Measurements from ENCODE around the gene RAB3GAP1.
"Not testable (repeated sequence)": the region's sequence is repeated elsewhere in the genome, so short reads cannot be mapped to it uniquely, and the experiment has no call there.

Gene RAB3GAP1

DNA sequence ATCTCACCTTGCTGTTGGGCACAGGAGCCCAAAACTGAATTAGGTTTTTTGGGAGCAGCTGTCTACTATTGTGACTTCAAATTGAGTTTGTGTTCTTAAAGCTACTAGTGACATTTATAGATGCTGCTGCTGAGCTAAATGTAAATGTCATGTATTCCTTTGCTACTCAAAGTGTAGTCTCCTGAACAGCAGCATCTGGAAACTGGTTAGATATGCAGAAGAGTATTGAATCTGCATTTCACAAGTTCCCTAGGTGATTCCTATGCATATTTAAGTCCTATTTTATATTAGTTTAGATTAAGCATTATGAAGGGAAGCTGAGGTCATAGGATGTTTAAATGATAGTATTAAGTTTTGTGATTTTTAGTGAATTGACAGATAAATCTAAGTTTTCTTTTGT lies 67.5 kb downstream of the RAB3GAP1 start:
- DNase-seq = no peak

DNA sequence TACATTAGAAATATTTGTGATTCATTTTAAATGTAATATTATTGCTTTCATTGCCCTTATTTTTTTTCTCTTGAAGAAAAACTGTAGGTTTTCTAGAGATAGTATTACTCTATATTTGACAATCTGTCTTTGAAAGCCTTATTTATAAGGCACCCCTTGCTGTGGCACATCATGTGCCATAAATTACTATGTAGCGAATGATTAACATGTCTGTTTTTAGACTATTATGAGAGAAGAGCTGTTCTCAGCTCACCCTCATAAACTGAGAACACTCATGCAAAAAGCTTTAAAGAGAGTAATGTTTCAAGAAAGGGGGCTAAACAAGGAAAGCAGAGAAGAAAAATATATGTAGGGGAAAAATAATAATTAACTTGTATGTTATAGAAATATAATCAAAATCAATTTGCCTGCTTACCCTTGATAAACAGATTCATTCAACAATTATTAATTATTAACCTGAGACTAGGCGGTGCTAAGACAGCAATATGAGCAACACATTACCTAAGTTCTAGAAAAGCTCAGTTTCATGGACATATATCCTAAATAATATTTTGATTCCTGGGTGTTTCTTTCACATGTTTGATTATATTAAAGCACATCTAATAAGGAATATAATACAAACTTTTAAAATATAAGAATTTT lies 69.0 kb downstream of the RAB3GAP1 start:
- DNase-seq = no peak

DNA sequence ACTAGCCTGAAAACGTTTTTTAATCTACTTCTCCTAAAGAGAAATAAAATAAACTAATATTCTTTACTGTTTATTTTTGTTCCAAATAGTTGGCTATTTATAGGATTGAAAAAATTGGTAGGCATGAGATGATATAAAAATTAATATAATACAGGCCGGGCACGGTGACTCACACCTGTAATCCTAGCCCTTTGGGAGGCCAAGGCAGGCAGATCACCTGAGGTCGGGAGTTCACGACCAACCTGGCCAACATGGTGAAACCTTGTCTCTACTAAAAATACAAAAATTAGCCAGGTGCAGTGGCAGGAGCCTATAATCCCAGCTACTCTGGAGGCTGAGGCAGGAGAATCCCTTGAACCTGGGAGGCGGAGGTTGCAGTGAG lies 69.6 kb downstream of the RAB3GAP1 start:
- DNase-seq = not testable (repeated sequence)

DNA sequence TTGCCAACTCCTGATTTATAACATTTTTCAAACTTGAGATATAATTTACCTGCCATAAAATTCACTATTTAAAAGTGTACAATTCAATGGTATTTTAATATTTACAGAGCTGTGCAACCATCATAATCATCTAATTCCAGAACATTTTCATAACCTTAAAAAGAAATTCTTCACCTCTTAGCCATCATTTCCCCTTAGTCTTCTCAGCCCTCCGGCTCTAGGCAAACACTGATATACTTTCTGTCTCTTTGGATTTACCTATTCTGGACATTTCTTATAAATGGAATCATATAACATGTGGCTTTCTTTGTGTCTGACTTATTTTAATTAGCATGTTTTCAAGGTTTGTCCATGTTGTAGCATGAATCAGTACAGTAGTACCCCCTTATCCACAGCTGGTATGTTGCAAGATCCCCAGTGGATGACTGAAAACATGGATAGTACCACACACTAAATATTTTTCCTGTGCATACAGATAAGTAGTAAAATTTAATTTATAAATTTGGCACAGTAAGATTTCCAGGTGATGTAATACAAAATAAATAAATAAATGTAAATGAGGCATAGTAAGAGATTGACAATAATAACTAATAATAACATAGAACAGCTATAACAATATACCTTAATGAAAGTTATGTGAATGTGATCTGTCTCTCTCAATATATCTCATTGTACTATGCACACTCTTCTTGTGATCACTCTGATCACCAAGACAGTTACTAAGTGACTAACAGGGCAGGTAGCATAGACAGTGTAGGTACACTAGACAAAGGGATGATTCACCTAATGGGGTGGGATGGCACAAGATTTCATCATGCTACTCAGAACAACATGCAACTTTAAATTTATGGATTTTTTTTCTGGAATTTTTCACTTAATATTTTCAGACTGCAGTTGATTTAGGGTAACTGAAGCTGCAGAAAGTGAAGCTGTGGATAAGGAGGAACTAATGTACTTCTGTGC lies 73.1 kb downstream of the RAB3GAP1 start:
- no peak for DNase-seq

DNA sequence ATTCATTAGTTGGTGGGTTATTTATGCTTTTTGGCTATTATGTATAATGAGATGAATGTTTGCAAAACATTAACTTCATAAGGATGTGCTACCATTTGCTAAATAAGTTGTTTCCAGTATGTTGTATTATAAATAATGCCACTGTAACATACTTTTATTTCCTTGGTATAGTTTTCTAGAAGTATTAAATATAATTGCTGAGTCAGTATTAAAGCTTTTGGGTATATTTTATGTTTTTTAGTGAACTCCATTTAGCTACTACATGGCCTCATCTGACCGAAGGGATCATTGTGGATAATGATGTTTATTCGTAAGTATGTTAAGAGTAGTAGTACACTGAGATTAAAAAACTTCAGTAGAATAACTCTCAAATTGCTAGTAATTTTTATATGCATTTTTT lies 73.8 kb downstream of the RAB3GAP1 start:
- no peak for DNase-seq

DNA sequence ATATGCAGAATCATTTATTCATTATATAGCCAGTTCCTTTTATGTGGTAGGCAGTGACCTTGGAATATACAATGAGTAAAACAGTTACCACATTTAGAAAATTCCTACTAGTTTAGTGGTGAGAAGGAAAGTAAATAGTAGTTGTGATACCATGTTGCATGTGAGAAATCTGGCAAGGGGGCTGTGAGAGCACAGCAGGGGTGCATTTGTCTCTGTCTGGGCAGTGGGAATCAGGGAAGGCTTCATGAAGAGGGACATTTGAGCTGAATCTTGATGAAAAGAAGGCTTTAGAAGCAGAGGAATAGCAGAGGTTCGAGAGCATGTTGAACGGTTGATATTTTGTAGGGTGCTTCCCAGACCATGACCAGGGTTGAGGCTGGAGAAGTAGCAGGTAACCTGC lies 78.7 kb downstream of the RAB3GAP1 start:
- no peak for DNase-seq

DNA sequence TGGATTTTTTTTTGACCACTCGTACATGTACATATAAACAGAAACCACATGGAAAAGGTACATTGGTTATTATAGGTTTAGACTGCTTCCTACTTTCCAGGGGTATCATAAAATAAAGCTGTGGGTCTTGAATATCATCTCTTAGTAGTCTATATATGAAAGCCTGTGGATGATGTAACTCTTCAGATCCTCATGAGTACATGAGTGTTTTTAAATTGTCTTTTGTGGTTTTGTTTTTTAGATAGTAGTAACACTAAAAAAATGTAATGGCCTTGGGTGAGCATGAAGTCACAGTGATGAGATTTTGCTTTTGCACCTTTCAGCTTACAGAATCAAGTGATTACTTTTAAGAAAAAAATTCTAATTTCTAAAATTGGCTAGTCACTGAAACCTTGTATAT lies 80.2 kb downstream of the RAB3GAP1 start:
- DNase-seq = peak; percentile 0

DNA sequence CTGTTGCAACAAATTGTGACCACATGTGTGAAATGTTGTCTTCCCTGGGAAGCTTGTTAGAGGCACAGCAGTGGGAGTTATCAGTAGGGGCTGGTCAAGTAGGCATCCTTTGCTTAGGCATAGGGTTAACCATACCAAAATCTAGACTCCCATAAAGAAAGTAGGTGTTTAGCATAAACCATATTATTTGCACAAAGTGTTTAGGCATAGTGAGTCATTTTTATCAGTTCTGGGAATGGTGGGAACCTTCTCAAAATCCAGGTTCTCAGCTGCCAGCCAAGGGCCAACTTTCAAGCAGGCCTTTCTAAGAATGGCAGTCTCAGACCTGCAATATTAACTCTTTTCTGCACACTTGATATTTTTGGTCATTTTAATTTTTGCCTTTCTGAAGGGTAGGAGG lies 88.5 kb downstream of the RAB3GAP1 start:
- no peak for DNase-seq

DNA sequence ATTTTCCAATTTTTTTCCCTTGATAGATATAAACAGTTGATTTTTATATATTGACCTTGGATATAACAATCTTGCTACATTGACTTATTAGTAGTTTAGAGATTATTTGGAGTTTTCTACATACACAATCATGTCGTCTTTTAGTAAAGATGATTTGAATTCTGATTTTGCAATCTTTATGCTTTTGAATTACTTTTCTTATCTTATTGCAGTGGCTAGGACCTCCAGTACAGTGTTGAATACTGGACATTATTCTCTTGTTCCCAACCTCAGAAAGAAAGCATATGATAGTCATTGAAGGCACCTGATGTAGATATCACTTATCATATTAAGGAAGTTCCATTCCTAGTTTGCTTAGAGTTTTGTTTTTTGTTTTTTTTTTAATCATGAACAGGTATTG lies 90.2 kb downstream of the RAB3GAP1 start:
- no peak for DNase-seq

DNA sequence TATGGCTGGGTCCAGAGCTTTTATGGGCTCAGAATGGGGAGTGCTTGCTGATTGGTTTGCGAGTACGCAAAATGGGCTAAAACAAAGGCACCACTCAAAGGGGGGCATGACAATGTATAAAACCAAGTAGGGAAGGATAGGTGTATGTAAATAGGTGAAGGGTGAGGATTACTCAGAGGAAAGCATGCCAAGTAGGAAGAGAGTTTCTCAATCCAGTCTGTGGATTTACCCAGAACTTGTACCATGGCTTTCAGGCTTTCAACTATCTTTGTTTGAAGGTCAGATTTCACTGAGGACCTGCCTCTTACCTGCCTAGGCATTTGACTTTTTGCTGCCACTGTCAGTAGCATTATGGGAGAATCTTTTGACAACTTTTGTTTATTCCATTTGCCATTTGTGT lies 92.3 kb downstream of the RAB3GAP1 start:
- DNase-seq = no peak

DNA sequence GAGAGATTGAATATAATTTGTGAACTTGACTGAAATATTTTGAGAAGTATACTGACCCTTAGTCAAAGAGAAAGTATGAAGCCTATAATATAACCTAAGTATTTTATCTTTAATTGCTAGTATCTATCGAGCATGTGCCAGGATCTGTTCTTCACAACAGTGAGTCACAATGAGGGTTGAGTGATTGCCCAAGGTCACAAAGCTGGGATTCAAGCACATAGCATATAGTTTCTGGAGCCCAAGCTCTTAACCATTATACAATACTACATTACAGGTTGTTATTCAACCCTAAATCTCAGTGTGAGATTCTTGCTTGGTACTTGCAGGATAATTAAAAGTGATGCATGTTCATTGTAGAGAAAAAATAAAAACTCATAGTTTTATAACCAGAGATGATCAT lies 97.2 kb downstream of the RAB3GAP1 start:
- DNase-seq = no peak

DNA sequence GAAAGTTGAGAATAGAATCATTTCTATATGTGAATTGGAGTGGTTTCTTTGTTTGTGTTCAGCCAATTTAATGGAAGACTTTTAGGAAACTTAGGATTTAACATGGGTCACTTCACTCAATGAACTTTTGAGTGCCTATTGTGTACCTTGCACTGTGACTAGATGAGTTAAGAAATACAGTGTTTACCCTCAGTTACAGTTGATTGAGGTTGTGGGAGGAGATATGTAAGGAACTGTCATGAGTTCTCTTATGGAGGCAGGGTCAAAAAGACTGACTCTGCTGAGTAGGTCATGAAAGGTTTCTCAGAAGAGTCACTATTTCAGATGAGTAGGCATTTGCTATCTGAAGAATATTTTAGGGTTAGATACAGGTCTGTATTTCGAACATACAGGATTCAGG lies 98.6 kb downstream of the RAB3GAP1 start:
- no peak for DNase-seq

DNA sequence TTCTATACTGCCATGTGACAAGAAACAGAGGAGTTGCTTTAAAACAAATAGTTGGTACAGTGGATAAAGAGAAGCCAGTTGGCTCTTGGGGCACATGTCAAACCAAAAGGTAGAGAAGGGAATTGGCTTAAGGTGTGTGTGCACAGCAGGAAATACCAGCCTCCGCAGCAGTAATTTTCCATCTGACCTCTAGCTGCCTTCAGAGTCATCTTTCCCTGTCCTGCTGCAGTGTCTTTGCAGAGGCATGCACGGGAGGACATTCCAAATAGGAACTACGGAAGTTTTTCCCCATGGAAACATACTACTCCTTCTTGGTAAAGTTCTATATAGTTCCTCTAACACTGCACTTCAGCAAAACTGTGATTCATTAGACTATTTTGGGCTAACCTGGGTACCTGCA lies 99.5 kb downstream of the RAB3GAP1 start:
- no peak for DNase-seq

DNA sequence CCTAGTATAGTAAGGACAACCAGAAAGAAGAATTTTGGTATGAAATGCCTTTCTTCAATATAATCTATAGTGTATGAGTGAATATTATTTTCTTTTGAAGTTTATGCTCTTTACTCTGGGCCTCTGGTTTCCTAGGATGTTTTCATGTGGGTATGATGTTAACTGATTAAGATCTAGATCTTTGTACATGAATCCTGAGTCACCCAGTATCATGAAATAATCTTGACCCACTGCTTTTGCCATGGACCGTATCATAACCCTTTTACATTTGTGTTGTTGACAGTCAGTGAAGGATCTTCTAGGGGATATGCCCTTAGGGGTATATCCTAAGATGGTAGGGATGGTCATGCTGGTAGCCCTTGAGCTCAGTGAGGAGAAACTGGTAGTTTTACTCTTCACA lies 100.3 kb downstream of the RAB3GAP1 start:
- no peak for DNase-seq

DNA sequence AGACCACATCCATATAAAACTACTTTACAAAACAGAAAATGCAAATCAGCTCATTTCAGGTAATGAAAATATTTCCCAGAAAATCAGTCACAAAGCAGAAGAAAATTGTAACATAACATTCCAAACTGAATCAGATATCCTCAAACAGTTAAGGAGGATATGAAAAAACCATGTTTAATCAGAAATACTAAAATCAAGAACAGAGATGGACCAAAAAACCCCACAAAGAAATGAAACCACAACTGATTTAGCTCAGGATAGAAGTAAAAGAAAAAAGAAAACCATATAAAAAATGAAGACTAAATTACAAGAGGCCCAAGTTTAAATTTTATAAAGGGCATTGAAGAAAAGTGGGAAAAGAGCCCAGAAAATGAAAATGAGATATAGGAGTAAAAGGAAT lies 102.9 kb downstream of the RAB3GAP1 start:
- no peak for DNase-seq

DNA sequence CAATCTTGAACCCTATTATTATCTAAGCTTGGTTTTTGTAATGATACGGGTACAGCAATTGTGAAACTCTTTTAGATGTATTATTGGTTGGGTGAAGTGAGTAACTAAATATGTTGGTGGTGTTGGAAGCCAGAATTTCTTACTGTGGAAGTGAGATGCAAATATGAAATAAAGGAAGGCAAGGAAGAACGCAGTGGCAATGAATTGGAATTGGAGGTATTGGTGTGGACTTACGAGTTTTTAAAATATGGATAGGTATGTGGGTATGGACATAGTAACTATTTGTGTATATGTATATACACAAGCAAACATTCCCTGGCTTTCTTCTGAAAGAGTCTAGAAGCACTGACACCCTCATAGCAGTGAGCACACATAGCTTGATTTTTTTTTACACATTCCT lies 105.8 kb downstream of the RAB3GAP1 start:
- no peak for DNase-seq

DNA sequence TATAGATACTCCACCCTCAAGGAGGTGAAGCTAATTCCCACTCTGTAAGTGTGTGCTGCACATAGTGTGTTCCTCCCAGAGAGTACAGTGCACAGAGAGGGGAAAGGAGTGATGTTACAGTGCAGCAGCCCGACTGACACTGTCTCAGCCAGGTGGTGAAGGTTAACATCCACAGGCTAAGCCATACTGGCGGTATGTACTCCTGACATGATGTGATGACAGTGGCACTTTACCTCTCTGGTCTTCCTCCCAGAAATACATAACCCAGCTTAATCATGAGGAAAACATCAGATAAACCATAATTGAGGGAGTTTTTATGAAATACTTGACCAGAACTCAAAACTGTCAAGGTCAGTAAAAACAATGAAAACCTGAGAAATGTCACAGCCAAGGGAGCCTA lies 107.1 kb downstream of the RAB3GAP1 start:
- no peak for DNase-seq

DNA sequence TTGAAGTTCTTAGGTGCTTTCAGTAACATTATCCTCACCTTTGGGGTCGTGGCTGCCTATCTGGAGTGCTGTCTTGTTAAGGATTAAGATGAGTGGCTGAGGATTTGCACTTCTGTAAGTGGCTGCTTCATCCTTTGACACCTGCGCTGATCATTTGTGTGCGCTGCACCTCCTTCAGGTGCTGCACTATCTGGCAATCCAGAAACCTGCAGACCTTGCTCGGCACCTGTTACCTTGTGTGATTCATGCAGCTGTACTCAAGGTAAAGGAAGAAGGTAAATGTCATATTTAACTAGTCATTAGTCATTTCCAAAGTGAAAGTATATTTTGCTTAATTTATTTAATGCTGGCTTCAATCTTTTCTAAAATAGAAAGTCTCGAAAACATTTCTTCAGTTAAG lies 110.3 kb downstream of the RAB3GAP1 start:
- no peak for DNase-seq

DNA sequence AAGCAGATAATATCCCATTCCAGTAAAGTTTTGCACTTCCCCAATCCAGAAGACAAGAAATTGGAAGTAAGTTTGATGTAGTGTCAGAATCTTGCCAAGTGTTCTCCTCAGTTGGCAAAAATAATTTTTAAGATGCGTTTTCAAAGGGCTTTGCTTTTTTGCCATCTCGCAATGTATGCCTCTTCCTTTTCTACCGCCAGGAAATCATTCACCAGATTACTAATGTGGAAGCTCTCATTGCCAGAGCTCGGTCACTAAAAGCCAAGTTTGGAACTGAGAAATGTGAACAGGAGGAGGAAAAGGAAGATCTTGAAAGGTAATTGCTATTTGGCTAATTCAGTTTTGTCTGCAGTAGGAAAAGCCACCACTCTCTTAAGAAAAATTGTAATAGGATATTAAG lies 110.7 kb downstream of the RAB3GAP1 start:
- DNase-seq = no peak

DNA sequence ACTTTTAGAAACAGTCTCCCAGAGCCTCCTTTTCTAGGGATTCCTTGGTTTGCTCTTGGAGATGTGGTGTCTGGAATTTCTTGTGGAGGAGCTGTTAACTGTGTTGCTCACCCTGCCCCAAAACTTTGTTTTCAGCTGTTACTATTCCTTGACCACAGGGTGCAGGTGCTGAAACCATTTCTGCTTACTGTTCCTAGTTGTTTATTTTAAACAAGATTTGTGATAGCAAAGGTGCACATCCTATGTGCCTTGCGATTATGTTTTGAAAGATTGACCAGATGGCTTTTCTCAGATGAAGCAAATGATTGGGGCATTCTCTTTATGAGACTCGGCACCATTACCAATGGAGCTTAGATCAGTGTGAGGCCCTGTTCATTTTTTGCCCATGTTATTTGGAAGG lies 111.2 kb downstream of the RAB3GAP1 start:
- DNase-seq = no peak

DNA sequence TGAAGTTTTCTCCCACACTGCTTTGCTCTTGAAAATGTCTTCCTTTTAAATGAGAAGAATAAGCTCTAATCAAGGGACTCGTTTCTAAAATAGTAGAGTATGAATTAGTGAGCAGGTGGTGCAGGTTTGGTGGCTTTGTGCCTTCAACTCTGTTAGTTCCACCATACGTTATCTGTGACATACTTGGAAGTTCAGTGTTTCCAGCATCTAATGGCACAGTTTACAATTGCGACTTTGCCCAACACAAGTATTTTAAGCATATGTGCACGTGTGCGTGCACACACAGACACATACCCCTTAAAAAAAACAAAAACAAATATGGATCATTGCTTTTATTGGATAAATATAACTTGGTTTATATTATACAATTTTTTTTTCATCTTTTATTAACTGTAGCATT lies 111.8 kb downstream of the RAB3GAP1 start:
- no peak for DNase-seq

DNA sequence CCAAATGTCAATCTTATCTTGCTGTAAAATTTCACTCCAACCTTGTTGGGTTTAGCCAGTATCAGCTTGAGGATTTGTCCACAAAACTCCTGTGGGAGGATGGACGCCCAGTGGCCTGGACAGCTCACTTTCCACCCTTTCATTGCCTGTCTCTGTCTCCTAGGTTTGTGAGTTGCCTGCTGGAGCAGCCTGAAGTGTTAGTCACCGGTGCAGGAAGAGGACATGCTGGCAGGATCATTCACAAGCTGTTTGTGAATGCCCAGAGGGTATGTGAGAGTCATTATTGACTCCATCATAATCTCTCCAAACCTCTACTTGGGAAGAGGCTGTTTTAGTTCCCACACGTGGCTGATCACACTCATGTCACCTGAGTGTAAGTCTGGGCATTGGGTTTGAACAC lies 112.3 kb downstream of the RAB3GAP1 start:
- DNase-seq = no peak

DNA sequence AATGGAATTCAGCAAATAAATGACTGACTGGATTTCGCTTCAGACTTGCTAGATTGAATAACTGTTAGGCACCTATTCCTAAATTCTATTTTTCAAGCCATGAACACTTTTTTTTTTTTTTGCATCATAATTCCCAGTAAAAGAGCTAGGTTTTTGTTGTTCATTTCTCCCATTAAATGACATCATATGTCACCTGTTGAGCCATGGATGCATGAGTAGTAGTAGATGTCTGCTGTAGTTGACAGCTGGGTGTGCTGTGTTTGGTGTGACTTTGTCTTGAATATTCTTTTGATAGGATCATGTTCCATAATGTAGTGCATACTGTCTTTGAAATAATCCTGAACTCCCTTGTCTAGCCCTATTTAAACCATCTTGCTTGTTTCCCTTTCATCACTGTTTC lies 115.2 kb downstream of the RAB3GAP1 start:
- DNase-seq = no peak

DNA sequence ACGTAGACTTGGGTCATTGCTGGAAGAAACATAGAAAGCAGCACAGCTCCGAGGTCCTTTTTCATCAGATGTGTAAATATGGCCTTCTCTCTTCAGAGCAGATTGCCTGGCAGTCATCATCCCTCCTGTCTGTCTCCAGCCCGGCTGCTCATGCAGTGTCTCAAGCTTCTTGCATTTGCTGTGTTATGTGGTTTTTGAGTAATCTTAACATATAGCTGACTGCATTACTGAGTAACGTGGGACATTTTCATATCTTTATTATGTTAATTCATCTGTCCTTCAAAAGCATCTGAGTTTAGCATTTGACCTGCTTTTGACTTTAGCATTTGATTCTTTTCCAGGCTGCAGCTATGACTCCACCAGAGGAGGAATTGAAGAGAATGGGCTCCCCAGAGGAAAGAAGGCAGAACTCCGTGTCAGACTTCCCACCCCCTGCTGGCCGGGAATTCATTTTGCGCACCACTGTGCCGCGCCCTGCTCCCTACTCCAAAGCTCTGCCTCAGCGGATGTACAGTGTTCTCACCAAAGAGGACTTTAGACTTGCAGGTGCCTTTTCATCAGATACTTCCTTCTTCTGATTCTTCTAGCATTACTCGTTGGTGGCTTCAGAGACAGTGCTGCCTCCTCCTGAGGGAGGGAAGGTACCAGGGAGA lies 116.2 kb downstream of the RAB3GAP1 start:
- DNase-seq = no peak

Measured in MV-4-11 (cell line).